SK-N-MC (cell line): ENCODE data around the gene WDTC1.

Source experiments
- EZH2 ChIP-seq: fragments of 200-600 bp; sonication (generic); IDR thresholded peaks from one replicate; pipeline ENCODE4 v1.6.1; 2017; ENCODE audit warnings: antibody characterized with exemption
- FOXP2 ChIP-seq: optimal IDR thresholded peaks from 2 replicates; pipeline ENCODE3; 2011; ENCODE audit warnings: mild to moderate bottlenecking, moderate library complexity; ENCODE audit not compliant: insufficient read depth; ENCODE audit errors: extremely low read length, control extremely low read depth
- POLR2AphosphoS5 ChIP-seq: IDR thresholded peaks from 2 replicates; pipeline ENCODE4 v1.6.1; 2012; ENCODE audit warnings: mild to moderate bottlenecking, low read depth, low read length, borderline replicate concordance

DNA sequence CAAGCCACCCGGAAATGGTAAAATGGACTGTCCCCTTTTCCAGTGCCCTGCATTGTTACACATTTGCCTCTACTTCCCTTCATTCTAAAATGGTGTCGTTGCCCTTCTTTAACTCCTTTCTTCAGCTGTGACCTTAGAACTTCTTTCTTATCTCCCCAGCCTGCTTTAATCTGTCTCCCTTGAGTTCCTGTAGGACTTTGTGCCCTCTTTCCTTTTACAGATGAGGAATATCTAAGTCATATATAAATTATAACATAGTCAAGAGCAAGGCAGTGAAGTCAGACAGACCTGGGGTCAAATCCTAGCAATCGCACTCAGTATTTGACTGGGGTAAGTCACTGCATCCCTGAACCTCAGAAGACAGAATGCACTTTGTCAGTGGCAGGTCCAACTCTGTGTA lies 56.1 kb downstream of the WDTC1 start:
- TF ChIP-seq POLR2AphosphoS5 (no peak), FOXP2 (no peak), EZH2 (no peak)
